ENCODE measurements around the gene FAM216B. TPM values are rescaled to one million over a fixed set of nuclear protein-coding genes. Genes with fewer than 3 reads are reported as not detected.

Gene FAM216B
- total and polyA plus RNA-seq, 2 of the 13 experiments (the other 11 are each of a cell fraction or from before 2014, with no cell fraction given), result not detected

DNA sequence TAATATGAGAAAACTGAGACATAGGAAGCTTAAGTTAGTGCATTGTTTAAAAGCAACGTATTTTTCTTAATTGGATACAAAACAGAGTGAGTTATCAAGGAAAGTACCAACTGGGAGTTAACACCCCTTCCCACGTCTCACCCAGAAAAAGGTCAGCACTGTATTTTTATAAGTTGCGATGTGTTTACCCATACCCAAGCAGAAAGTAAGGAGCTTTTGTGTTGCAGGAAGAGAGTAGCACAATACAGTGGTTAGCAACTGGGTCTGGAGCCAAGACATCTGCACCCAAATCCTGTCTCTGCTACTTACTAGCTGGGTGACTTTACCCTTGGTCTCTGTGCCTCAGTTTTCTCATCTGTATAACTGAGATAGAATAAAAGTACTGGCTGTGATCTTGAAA, 34.3 kb downstream of the FAM216B start:
- H3K4me3 ChIP-seq (replicated peaks in 1 of 3; ENCODE audit: insufficient read depth in 1 of 3, low read depth in 2 of 3, low read length in 3 of 3), result no peak overlapping the region
- POLR2A ChIA-PET, result no interaction called here
- intact Hi-C loops (cut with micrococcal nuclease; ENCODE audit: unreplicated experiment) (no loop called here), in situ Hi-C loops (cut with HindIII; ENCODE audit: extremely low pct_ligation_motif_present, low pct_unique_long_range_greater_than_20kb) (no loop called here)
- H3K27ac ChIP-seq (ENCODE audit: extremely low read length, insufficient read depth, low read length), result no peak overlapping the region
- no peak overlapping the region for H3K9ac ChIP-seq (ENCODE audit: insufficient read depth, low read depth, low read length)
- FAIRE-seq (no peak), DNase-seq (ENCODE audit: low spot score) (no peak), ATAC-seq (no peak)
- no peaks in the 10 kb centered on the region for H3K4me1 ChIP-seq (ENCODE audit: insufficient read depth, low read length)
- H3K4me2 ChIP-seq (ENCODE audit: low read depth, low read length), result no peak overlapping the region
- peaks cover 45% of the 10 kb centered on the region for H3K9me3 ChIP-seq (ENCODE audit: low read length)
- H2AFZ ChIP-seq (ENCODE audit: low read length), result no peak overlapping the region
- H4K20me1 ChIP-seq (ENCODE audit: insufficient read depth, low read length), result no peaks in the 10 kb centered on the region
- no peaks in the 10 kb centered on the region for H3K79me2 ChIP-seq (ENCODE audit: insufficient read depth, low read length)
- 41% methylated on average over 3 of the region's 3 CpGs for WGBS (ENCODE audit: low lambda C conversion rate)
- BruUV-seq (replicated peaks), result no TSS peak
- no peaks in the 10 kb centered on the region for H3K27me3 ChIP-seq (ENCODE audit: control insufficient read depth in 1 of 2, insufficient read depth in 2 of 2, low read length in 2 of 2)
- CTCF ChIA-PET (ENCODE audit: low intra/inter-chr PET ratio, low total read pairs), result no interaction called here
- no peaks in the 10 kb centered on the region for H3K36me3 ChIP-seq (replicated peaks in 1 of 2; ENCODE audit: control insufficient read depth in 1 of 2, insufficient read depth in 2 of 2, low read length in 2 of 2)
- TF ChIP-seq ZNF605 (CRISPR knock-in tag; IDR thresholded peaks at IDR 0.05) (no peak), MXD4 (CRISPR knock-in tag; IDR thresholded peaks at IDR 0.05) (no peak), FLYWCH1 (CRISPR knock-in tag; IDR thresholded peaks at IDR 0.05) (no peak), TOE1 (CRISPR knock-in tag; IDR thresholded peaks at IDR 0.05) (no peak), KLF13 (CRISPR knock-in tag; IDR thresholded peaks at IDR 0.05) (no peak), ZIK1 (CRISPR knock-in tag; IDR thresholded peaks at IDR 0.05; ENCODE audit: borderline replicate concordance, low read depth) (no peak), SMAD1 (CRISPR knock-in tag; IDR thresholded peaks at IDR 0.05; ENCODE audit: borderline replicate concordance, low read depth) (no peak), ZNF207 (IDR thresholded peaks at IDR 0.05; ENCODE audit: borderline replicate concordance) (no peak), ZZZ3 (CRISPR knock-in tag; IDR thresholded peaks at IDR 0.05; ENCODE audit: borderline replicate concordance) (no peak), PCBP2 (optimal IDR thresholded peaks at IDR 0.05; ENCODE audit: low read depth, low read length, poor library complexity, severe bottlenecking) (no peak), REPIN1 (CRISPR knock-in tag; IDR thresholded peaks at IDR 0.05; ENCODE audit: borderline replicate concordance, low read depth) (no peak), ZFP82 (CRISPR knock-in tag; IDR thresholded peaks at IDR 0.05; ENCODE audit: borderline replicate concordance) (no peak), ZNF816 (CRISPR knock-in tag; IDR thresholded peaks at IDR 0.05; ENCODE audit: borderline replicate concordance) (no peak), ZNF563 (CRISPR knock-in tag; IDR thresholded peaks at IDR 0.05) (no peak), FOXO1 (CRISPR knock-in tag; IDR thresholded peaks at IDR 0.05) (no peak), MED13 (CRISPR knock-in tag; IDR thresholded peaks at IDR 0.05) (no peak), HOXA5 (CRISPR knock-in tag; IDR thresholded peaks at IDR 0.05) (no peak), NFKBIZ (CRISPR knock-in tag; IDR thresholded peaks at IDR 0.05) (no peak), ZNF777 (CRISPR knock-in tag; IDR thresholded peaks at IDR 0.05) (no peak), TEAD3 (CRISPR knock-in tag; optimal IDR thresholded peaks at IDR 0.05; ENCODE audit: borderline replicate concordance) (no peak)

Data from HepG2 (cell line).